HEK293T (cell line): ENCODE measurements around the gene ZNF653.

Experiments
- CTCF ChIA-PET: fragments of 350-600 bp; formaldehyde crosslinking; extraction: SDS; loops from one replicate; lab custom pipeline; 2021; ENCODE audit warnings: antibody characterized with exemption, inconsistent platforms; lab: Yijun Ruan, JAX
- POLR2A ChIA-PET: fragments of 350-600 bp; formaldehyde crosslinking; extraction: SDS; loops from one replicate; lab custom pipeline; 2020; ENCODE audit warnings: antibody characterized with exemption, inconsistent platforms; lab: Yijun Ruan, JAX
- DNase-seq: peaks from one replicate; pipeline ENCODE4 v3.0.0; 2012; ENCODE audit warnings: mixed read lengths; ENCODE audit errors: extremely low spot score
- ARNT ChIP-seq: fragments of 450-650 bp; IDR thresholded peaks from 2 replicates; pipeline ENCODE4 v1.6.1; 2017; ENCODE audit warnings: mild to moderate bottlenecking
- BHLHE40 ChIP-seq: fragments of 450-650 bp; IDR thresholded peaks from 2 replicates; pipeline ENCODE4 v1.6.1; 2016; ENCODE audit warnings: mild to moderate bottlenecking, moderate library complexity, borderline replicate concordance
- CTBP1 ChIP-seq: fragments of 450-650 bp; IDR thresholded peaks from 2 replicates; pipeline ENCODE4 v1.6.1; 2016; ENCODE audit warnings: borderline replicate concordance
- ELF4 ChIP-seq: fragments of 450-650 bp; IDR thresholded peaks from 2 replicates; pipeline ENCODE4 v1.6.1; 2017; ENCODE audit warnings: antibody characterized with exemption
- FOXK2 ChIP-seq: fragments of 450-650 bp; IDR thresholded peaks from 2 replicates; pipeline ENCODE4 v1.6.1; 2016; ENCODE audit warnings: mild to moderate bottlenecking
- FOXM1 ChIP-seq: fragments of 450-650 bp; IDR thresholded peaks from 2 replicates; pipeline ENCODE4 v1.6.1; 2017; ENCODE audit warnings: mild to moderate bottlenecking, borderline replicate concordance
- HDGF ChIP-seq: fragments of 450-650 bp; IDR thresholded peaks from 2 replicates; pipeline ENCODE4 v1.6.1; 2017; ENCODE audit warnings: antibody characterized with exemption, borderline replicate concordance
- L3MBTL2 ChIP-seq: fragments of 450-650 bp; conservative IDR thresholded peaks from 2 replicates; pipeline ENCODE4 v1.6.1; 2016; ENCODE audit warnings: mild to moderate bottlenecking
- LEF1 ChIP-seq: fragments of 450-650 bp; IDR thresholded peaks from 2 replicates; pipeline ENCODE4 v1.6.1; 2017; ENCODE audit warnings: mild to moderate bottlenecking, borderline replicate concordance
- NFRKB ChIP-seq: fragments of 450-650 bp; IDR thresholded peaks from 2 replicates; pipeline ENCODE4 v1.6.1; 2016; ENCODE audit warnings: mild to moderate bottlenecking, moderate library complexity
- PKNOX1 ChIP-seq: fragments of 450-650 bp; IDR thresholded peaks from 2 replicates; pipeline ENCODE4 v1.6.1; 2016
- SP1 ChIP-seq: fragments of 450-650 bp; IDR thresholded peaks from 2 replicates; pipeline ENCODE4 v1.6.1; 2017
- SUZ12 ChIP-seq: fragments of 450-650 bp; IDR thresholded peaks from 2 replicates; pipeline ENCODE4 v1.6.1; 2016; ENCODE audit warnings: mild to moderate bottlenecking
- TARDBP ChIP-seq: fragments of 450-650 bp; IDR thresholded peaks from 2 replicates; pipeline ENCODE4 v1.6.1; 2016
- ZNF384 ChIP-seq: fragments of 450-650 bp; IDR thresholded peaks from 2 replicates; pipeline ENCODE4 v1.6.1; 2016

ZNF653 gene

GRCh38 chr19:11482384-11483050 is 23.1 kb downstream of the ZNF653 start:
- ChIA-PET CTCF (interaction anchor here (0.5 to 3.0 kb wide), 18 partner anchors 11 to 402 kb away, joined by 3 to 14 read pairs (median 4); partner anchors contain the start of genes ELOF1 and PRKCSH), POLR2A (interaction anchor here (0.7 to 1.7 kb wide), 5 partner anchors 18 to 189 kb away, joined by 3 to 12 read pairs (median 3); partner anchors contain the start of gene SWSAP1)
- TF ChIP-seq PKNOX1 (no peak), FOXM1 (peak; percentile 58; the same call in 1 of the 2 replicates), FOXK2 (no peak), ARNT (peak; percentile 79), CTBP1 (peak; percentile 55; the same call in 1 of the 2 replicates), LEF1 (peak; percentile 85; the same call in 1 of the 2 replicates), L3MBTL2 (peak; percentile 96)
- DNase-seq, result peak; percentile 96

- ChIA-PET POLR2A (interaction anchor here (0.6 to 1.7 kb wide), 4 partner anchors 21 to 188 kb away, joined by 3 to 12 read pairs (median 6); partner anchors contain the start of gene SWSAP1), CTCF (interaction anchor here (0.6 to 3.0 kb wide), 15 partner anchors 12 to 252 kb away, joined by 3 to 14 read pairs (median 5); partner anchors contain the start of gene ELOF1)
- TF ChIP-seq BHLHE40 (no peak), L3MBTL2 (peak; percentile 17), PKNOX1 (0 out of 2 replicates have a peak, but pooled peaks have one; percentile 20), CTBP1 (no peak)
- DNase-seq, result peak; percentile 84
Observed at GRCh38 chr19:11481534-11482383, 23.9 kb downstream of the ZNF653 start.

GRCh38 chr19:11480715-11481533 is 24.7 kb downstream of the ZNF653 start, which contains the start of gene ELAVL3:
Gene ELAVL3, minus strand, starts transcription at chr19:11481046. Its CDS starts 438 bp downstream, at chr19:11480608.
- TF ChIP-seq PKNOX1 (no peak), TARDBP (no peak), BHLHE40 (no peak), FOXM1 (no peak), SP1 (no peak), HDGF (no peak), ARNT (no peak), CTBP1 (no peak), FOXK2 (no peak), ZNF384 (no peak), NFRKB (no peak), L3MBTL2 (no peak), ELF4 (no peak), LEF1 (no peak)
- DNase-seq, result no peak
- ChIA-PET CTCF (interaction anchor here (3.0 kb wide), 1 partner anchor 100 kb away, joined by 14 read pairs; no protein-coding TSS in a partner anchor), POLR2A (interaction anchor here (0.6 to 1.7 kb wide), 3 partner anchors 21 to 106 kb away, joined by 3 to 12 read pairs (median 9); partner anchors contain the start of gene SWSAP1)

- DNase-seq, result no peak
- ChIA-PET POLR2A (no interaction called here), CTCF (interaction anchor here (3.0 kb wide), 1 partner anchor 99 kb away, joined by 14 read pairs; no protein-coding TSS in a partner anchor)
- TF ChIP-seq TARDBP, result no peak
- no peak for TF ChIP-seq LEF1
- no peak for TF ChIP-seq ELF4
- no peak for TF ChIP-seq NFRKB
- no peak for TF ChIP-seq SUZ12
- TF ChIP-seq PKNOX1, result no peak
- no peak for TF ChIP-seq ZNF384
- no peak for TF ChIP-seq SP1
- no peak for TF ChIP-seq FOXM1
- no peak for TF ChIP-seq CTBP1
- TF ChIP-seq HDGF, result no peak
Observed at GRCh38 chr19:11479898-11480714, 25.5 kb downstream of the ZNF653 start.
